Measurements from ENCODE around the gene PLEKHM1.
"Not testable (repeated sequence)": the region's sequence is repeated elsewhere in the genome, so short reads cannot be mapped to it uniquely, and the experiment has no call there.

- TF ChIP-seq CTCF (IDR thresholded peaks at IDR 0.05); REST (IDR thresholded peaks at IDR 0.05; ENCODE audit: insufficient read depth in 1 of 2, low read depth in 2 of 2, low read length in 1 of 2); POLR2AphosphoS5 (IDR thresholded peaks at IDR 0.05; ENCODE audit: low read depth, low read length): not testable (repeated sequence)
Observed at GRCh38 chr17:45469204-45469563, 21.3 kb downstream of the PLEKHM1 start.

Measured in Panc1 (cell line).